KMS-11 (cell line): ENCODE measurements around the gene AOAH.

Experiments
- H2AFZ ChIP-seq: fragments of 200-600 bp; sonication (generic); 2 replicates; pipeline ENCODE4 v1.6.1; 2016; ENCODE audit warnings: antibody characterized with exemption, mixed run types, low read depth
- H3K27ac ChIP-seq: fragments of 200-600 bp; sonication (generic); 2 replicates; pipeline ENCODE4 v1.6.1; 2016; ENCODE audit warnings: mild to moderate bottlenecking, mixed run types
- H3K27me3 ChIP-seq: fragments of 200-600 bp; sonication (generic); 2 replicates; pipeline ENCODE4 v1.6.1; 2017; ENCODE audit warnings: mild to moderate bottlenecking, low read depth, mixed run types, moderate library complexity; ENCODE audit not compliant: insufficient read depth
- H3K36me3 ChIP-seq: fragments of 200-600 bp; sonication (generic); 2 replicates; pipeline ENCODE4 v1.6.1; 2017; ENCODE audit warnings: mild to moderate bottlenecking, mixed run types; ENCODE audit not compliant: insufficient read depth
- H3K4me1 ChIP-seq: fragments of 200-600 bp; sonication (generic); 2 replicates; pipeline ENCODE4 v1.6.1; 2016; ENCODE audit warnings: mild to moderate bottlenecking, low read depth, mixed run types; ENCODE audit not compliant: poor library complexity, severe bottlenecking
- H3K4me2 ChIP-seq: fragments of 200-600 bp; sonication (generic); 2 replicates; pipeline ENCODE4 v1.7.0; 2016; ENCODE audit warnings: mild to moderate bottlenecking, mixed run types
- H3K4me3 ChIP-seq: fragments of 200-600 bp; sonication (generic); IDR thresholded peaks from 2 replicates; pipeline ENCODE4 v1.6.1; 2017; ENCODE audit warnings: low read depth, low read length, mixed read lengths; ENCODE audit not compliant: insufficient read depth
- H3K79me2 ChIP-seq: fragments of 200-600 bp; sonication (generic); 2 replicates; pipeline ENCODE4 v1.6.1; 2016; ENCODE audit warnings: low read depth, mixed run types; ENCODE audit not compliant: insufficient read depth
- H3K9ac ChIP-seq: fragments of 200-600 bp; sonication (generic); 2 replicates; pipeline ENCODE4 v1.6.1; 2016; ENCODE audit warnings: mild to moderate bottlenecking, mixed run types
- H4K20me1 ChIP-seq: fragments of 200-600 bp; sonication (generic); 2 replicates; pipeline ENCODE4 v1.6.1; 2016; ENCODE audit warnings: mild to moderate bottlenecking, mixed run types; ENCODE audit not compliant: insufficient read depth
- TF ChIP-seq, protein P1 (sequence below): fragments of 200-600 bp; sonication (generic); conservative IDR thresholded peaks from 2 replicates; pipeline ENCODE4 v1.6.1; 2017; ENCODE audit warnings: low read depth, mild to moderate bottlenecking, antibody characterized with exemption, low read length, moderate library complexity, mixed read lengths

Gene AOAH

DNA sequence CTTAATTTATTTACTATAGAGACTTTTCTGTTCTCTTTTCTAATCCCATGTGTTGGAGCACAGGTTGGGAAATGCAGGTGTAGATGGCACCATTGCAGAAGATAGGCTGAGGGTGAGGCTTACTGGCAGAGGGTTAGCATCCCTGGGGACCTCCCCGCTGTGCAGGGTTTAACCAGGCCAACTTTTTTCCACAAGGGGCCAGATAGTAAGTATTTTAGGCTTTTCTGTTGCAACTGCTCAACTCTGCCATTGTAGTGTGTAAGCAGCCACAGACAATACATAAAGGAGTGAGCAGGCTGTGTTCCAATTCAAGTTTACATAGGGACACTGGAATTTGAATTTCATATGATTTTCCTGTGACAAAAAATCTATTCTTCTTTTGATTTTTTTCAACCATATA, 34.6 kb upstream of the AOAH start:
- Histone ChIP-seq H3K36me3 (no peaks in the 10 kb centered on the region), H2AFZ (no peak overlapping the region), H3K79me2 (no peaks in the 10 kb centered on the region), H3K4me1 (no peaks in the 10 kb centered on the region), H3K9ac (no peak overlapping the region), H3K4me2 (no peak overlapping the region), H3K27me3 (no peaks in the 10 kb centered on the region), H4K20me1 (no peaks in the 10 kb centered on the region), H3K4me3 (no peak overlapping the region), H3K27ac (no peak overlapping the region)
- TF ChIP-seq, protein P1, sequence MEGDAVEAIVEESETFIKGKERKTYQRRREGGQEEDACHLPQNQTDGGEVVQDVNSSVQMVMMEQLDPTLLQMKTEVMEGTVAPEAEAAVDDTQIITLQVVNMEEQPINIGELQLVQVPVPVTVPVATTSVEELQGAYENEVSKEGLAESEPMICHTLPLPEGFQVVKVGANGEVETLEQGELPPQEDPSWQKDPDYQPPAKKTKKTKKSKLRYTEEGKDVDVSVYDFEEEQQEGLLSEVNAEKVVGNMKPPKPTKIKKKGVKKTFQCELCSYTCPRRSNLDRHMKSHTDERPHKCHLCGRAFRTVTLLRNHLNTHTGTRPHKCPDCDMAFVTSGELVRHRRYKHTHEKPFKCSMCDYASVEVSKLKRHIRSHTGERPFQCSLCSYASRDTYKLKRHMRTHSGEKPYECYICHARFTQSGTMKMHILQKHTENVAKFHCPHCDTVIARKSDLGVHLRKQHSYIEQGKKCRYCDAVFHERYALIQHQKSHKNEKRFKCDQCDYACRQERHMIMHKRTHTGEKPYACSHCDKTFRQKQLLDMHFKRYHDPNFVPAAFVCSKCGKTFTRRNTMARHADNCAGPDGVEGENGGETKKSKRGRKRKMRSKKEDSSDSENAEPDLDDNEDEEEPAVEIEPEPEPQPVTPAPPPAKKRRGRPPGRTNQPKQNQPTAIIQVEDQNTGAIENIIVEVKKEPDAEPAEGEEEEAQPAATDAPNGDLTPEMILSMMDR: no peak

DNA sequence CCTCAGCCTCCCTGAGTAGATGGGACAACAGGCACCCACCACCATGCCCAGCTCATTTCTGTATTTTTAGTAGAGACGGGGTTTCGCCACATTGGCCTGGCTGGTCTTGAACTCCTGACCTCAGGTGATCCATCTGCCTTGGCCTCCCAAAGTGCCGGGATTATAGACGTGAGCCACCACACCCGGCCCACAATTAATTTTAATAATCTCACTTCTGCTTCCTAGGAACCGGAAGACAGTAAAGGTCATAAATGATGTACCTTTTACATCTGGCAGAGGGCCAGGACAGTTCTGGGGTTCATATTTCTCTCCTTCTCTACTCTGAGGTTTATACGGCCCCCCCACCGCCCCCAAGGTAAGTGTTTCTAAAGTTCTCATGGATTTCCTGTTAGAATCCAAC, 31.2 kb upstream of the AOAH start:
- Histone ChIP-seq H3K4me2 (no peak overlapping the region), H3K4me1 (no peaks in the 10 kb centered on the region), H3K4me3 (no peak overlapping the region), H3K36me3 (no peaks in the 10 kb centered on the region), H3K27me3 (no peaks in the 10 kb centered on the region), H4K20me1 (no peaks in the 10 kb centered on the region), H2AFZ (no peak overlapping the region), H3K9ac (no peak overlapping the region), H3K27ac (no peak overlapping the region), H3K79me2 (no peaks in the 10 kb centered on the region)
- TF ChIP-seq, protein P1: no peak

DNA sequence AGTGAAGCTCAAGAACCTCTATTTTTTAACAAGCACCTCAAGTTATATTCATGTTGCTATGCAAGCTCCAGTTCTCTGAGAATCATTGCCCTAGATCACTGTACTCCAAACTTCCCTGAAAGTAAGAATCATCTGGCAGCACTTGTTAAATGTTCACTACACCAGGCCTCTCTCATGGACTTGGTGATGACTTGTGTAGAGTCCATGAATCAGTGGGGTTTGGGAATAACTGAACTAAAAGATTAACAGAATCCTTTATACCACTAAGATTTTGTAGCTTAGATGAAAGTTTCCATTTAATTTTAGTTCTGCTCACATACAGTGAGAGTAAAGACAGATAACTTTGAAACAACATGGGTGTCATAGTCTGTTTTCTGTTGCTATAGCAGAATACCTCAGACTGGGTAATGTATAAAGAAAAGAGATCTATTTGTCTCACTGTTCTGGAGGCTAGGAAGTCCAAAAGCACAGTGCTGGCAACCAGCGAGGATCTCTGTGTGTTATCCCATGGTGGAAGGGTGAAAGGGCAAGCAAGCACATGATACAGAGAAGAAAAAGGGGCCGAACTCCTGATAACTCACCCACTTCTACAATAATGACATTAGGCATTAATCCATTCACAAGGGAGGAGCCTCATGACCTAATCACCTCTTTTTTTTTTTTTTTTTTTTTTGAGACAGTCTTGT, 27.9 kb upstream of the AOAH start:
- Histone ChIP-seq H3K4me3 (no peak overlapping the region), H3K27ac (no peak overlapping the region), H3K79me2 (no peaks in the 10 kb centered on the region), H3K27me3 (no peaks in the 10 kb centered on the region), H3K4me1 (peaks cover 24% of the 10 kb centered on the region), H2AFZ (no peak overlapping the region), H4K20me1 (no peaks in the 10 kb centered on the region), H3K36me3 (no peaks in the 10 kb centered on the region), H3K9ac (no peak overlapping the region), H3K4me2 (no peak overlapping the region)
- TF ChIP-seq, protein P1: no peak

DNA sequence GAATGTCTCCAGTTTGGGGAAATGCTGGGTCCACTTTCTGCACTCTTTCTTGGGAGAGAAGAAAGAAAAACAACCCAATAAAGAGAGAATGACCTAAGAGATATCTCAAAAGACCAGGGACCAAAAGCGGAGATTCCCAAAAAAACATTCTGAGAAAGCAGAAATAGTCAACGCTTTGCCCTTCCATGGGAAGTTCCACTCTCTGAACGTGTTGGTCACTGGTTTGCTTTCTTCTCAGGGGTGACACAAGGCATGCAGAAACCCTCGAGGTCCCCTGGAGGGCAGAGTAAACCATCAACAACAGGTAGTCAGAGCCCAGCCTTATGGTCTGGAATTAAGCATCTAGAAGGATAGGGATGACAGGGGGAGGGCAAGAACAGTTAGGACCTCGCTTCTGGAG, 26.2 kb upstream of the AOAH start:
- Histone ChIP-seq H3K4me2 (no peak overlapping the region), H3K4me3 (no peak overlapping the region), H3K27ac (no peak overlapping the region), H3K27me3 (no peaks in the 10 kb centered on the region), H3K79me2 (no peaks in the 10 kb centered on the region), H4K20me1 (no peaks in the 10 kb centered on the region), H2AFZ (no peak overlapping the region), H3K36me3 (no peaks in the 10 kb centered on the region), H3K9ac (no peak overlapping the region), H3K4me1 (peaks cover 26% of the 10 kb centered on the region)
- TF ChIP-seq, protein P1: no peak
